Suprapubic skin (tissue), 3 donors: ENCODE data around the gene CDK13.

Experiments used
- POLR2A ChIP-seq, 2 donors: fragments of 450-650 bp; IDR thresholded peaks; one replicate each; pipeline ENCODE4 v1.6.1; 2017; ENCODE audit warnings: antibody characterized with exemption in 2 of 2, mild to moderate bottlenecking in 2 of 2, moderate library complexity in 2 of 2
- TF ChIP-seq, protein P1 (sequence below), 2 donors: fragments of 200-600 bp in 1 of 2; fragments of 450-650 bp in 1 of 2; sonication (generic) in 1 of 2; IDR thresholded peaks; one replicate each; pipeline ENCODE4 v1.5.1; 2016 to 2019; ENCODE audit warnings: antibody characterized with exemption in 2 of 2, mild to moderate bottlenecking in 1 of 2, moderate library complexity in 1 of 2

DNA sequence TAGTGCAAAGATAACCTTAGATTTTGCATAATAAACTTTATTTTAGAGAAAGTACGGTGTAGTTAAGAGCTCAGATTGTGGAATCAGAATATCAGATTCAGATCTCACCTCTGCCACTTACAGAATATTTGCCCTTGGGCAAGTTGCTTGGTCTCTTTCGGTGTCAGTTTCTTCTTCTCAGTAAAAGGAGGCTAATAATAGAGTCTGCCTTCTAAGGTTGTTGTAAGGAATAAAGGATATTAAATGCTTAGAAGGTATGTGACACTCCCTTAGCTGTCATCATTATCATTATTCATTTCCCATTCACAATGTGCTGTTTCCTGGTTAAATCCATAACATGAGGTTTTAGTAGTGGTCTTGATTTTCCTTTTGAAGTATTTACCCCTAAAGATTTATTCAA lies 142.1 kb downstream of the CDK13 start:
- TF ChIP-seq, protein P1, sequence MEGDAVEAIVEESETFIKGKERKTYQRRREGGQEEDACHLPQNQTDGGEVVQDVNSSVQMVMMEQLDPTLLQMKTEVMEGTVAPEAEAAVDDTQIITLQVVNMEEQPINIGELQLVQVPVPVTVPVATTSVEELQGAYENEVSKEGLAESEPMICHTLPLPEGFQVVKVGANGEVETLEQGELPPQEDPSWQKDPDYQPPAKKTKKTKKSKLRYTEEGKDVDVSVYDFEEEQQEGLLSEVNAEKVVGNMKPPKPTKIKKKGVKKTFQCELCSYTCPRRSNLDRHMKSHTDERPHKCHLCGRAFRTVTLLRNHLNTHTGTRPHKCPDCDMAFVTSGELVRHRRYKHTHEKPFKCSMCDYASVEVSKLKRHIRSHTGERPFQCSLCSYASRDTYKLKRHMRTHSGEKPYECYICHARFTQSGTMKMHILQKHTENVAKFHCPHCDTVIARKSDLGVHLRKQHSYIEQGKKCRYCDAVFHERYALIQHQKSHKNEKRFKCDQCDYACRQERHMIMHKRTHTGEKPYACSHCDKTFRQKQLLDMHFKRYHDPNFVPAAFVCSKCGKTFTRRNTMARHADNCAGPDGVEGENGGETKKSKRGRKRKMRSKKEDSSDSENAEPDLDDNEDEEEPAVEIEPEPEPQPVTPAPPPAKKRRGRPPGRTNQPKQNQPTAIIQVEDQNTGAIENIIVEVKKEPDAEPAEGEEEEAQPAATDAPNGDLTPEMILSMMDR (IDR thresholded peaks at IDR 0.05): no peak
- no peak for TF ChIP-seq POLR2A (IDR thresholded peaks at IDR 0.05)
